Stomach smooth muscle (tissue), 2 donors: Measurements from ENCODE around the gene SRP14.
A peak's percentile ranks its signal among the peaks of the same experiment; 100 is the strongest.

Experiments
- H3K27ac ChIP-seq: one replicate; pipeline ENCODE4 v1.7.0; 2013; ENCODE audit warnings: mild to moderate bottlenecking, low read length, inconsistent platforms
- H3K27me3 ChIP-seq, 2 donors: one replicate each; pipeline ENCODE4 v1.7.0; 2013; ENCODE audit warnings: low read length in 2 of 2; ENCODE audit not compliant: insufficient read depth in 2 of 2, control insufficient read depth in 1 of 2
- H3K36me3 ChIP-seq, 2 donors: one replicate each; pipeline ENCODE4 v1.7.0; 2013; ENCODE audit warnings: low read length in 2 of 2; ENCODE audit not compliant: control insufficient read depth in 2 of 2, insufficient read depth in 2 of 2
- H3K4me1 ChIP-seq: one replicate; pipeline ENCODE4 v1.7.0; 2013; ENCODE audit warnings: low read length; ENCODE audit not compliant: control insufficient read depth, insufficient read depth
- H3K4me3 ChIP-seq, 2 donors: one replicate each; pipeline ENCODE4 v1.7.0; 2013; ENCODE audit warnings: low read length in 2 of 2
- H3K9ac ChIP-seq, 2 donors: one replicate each; pipeline ENCODE4 v1.7.0; 2013; ENCODE audit warnings: low read length in 2 of 2, mild to moderate bottlenecking in 1 of 2
- H3K9me3 ChIP-seq, 2 donors: one replicate each; pipeline ENCODE4 v1.7.0; 2013; ENCODE audit warnings: low read length in 2 of 2; ENCODE audit not compliant: control insufficient read depth in 2 of 2
- donor health status: healthy.
- donor health status: Pancreatic carcinoma.

SRP14 gene, protein sequence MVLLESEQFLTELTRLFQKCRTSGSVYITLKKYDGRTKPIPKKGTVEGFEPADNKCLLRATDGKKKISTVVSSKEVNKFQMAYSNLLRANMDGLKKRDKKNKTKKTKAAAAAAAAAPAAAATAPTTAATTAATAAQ

DNA sequence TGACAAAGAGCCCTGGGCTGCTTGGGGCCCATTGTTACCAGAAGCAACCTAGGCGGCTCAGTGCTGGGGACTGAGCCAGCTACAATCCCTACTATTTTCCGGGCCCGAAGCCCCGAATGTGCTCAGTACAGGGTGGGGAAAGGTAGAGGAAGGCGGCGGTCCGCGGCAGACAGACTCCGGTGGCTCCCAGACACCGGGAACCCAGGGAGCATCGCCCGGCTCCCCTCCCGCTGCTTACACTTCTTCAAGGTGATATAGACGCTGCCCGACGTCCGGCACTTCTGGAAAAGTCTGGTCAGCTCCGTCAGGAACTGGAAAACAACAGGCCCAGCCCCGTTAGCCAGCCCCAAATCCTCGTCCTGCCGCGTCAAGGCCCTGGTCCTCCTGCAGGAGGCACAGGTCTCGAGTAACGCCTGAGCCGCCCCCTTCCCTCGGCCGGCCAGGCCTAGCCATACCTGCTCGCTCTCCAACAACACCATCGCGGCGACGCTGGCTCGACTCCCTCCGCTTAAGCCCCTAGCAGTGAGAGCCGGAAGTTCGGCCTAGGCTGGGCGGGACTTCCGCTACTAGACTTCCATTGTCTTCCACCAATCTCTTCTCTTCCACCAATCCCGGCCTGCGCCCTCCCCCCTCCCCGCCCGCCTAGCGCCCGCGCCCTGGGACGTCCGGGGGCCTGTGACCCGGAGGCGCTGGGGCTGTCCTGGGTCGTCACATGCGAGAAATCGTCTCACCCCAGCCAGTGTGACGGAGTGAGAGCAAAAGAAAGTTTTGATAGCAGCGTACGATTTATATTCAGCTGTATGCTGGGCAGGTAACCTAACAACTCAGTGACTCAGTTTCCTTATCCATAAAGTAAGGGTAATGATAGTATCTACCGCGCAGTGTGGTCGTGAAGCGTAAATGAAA, at the start of gene SRP14:
Gene SRP14 (minus strand): TSS at position 544 of the 906 bp plus-strand sequence. CDS start 65 bp downstream, at position 479.
- H3K9me3 ChIP-seq: no peaks in the 10 kb centered on the region
- H3K4me3 ChIP-seq: peak within 1 kb of the TSS; percentile 98
- peaks cover 13 to 29% of the 10 kb centered on the region in 2 donors for H3K36me3 ChIP-seq
- peak within 1 kb of the TSS; percentile 94 for H3K27ac ChIP-seq
- peak within 1 kb of the TSS; percentile 98 to 99 for H3K9ac ChIP-seq
- H3K27me3 ChIP-seq: no peaks in the 10 kb centered on the region
- H3K4me1 ChIP-seq: peaks cover 10% of the 10 kb centered on the region

DNA sequence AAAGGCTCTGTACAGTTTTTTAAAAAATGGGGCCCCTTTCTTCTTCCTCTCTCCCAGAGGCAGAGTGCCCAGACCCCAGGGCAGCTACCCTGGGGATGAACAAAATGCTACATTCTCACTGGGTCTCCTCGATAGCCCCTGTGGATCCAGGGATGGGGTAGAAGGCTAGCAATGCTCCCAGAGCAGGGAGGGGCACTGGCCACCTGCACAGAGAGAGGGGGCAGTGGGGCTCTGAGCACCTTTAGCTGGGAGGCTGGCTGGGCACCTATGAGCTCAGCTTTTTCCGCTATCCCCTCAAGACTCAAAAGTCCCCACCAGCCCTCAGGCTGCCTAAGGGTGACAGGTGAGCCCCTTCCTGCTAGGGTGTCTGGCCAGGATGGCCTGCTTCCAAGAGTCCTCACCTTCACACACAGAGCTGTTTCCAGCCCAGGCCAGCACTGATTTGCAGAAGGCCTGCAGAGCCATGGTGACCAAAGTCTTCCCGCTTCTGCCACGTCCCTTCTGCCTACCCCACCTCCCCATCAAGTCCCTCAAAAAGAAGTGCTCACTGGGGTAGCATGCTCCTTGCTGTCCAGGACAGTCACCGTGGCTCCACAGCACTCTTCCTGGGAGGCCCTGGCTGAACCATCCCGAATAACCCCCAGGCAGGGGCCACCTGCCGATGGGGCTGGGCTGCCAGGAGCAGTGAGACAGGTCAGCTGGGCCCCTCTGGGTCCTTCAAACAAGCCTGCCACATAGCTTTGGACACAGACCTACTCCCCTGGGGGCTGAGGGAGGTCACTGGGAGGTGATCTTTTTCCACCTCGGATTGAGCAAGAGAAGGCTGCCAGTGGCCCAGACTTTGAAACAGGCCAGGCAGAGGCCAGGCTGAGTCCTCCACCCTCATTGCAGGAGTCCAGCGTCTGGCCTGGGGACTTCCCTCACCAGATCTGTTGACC, 49.3 kb upstream of the SRP14 start:
- Histone ChIP-seq H3K4me1 (peaks cover 41% of the 10 kb centered on the region), H3K27me3 (no peaks in the 10 kb centered on the region), H3K9ac (no peak overlapping the region), H3K27ac (no peak overlapping the region), H3K36me3 (peaks cover 3 to 5% of the 10 kb centered on the region in 2 donors), H3K4me3 (no peak overlapping the region), H3K9me3 (no peaks in the 10 kb centered on the region)

DNA sequence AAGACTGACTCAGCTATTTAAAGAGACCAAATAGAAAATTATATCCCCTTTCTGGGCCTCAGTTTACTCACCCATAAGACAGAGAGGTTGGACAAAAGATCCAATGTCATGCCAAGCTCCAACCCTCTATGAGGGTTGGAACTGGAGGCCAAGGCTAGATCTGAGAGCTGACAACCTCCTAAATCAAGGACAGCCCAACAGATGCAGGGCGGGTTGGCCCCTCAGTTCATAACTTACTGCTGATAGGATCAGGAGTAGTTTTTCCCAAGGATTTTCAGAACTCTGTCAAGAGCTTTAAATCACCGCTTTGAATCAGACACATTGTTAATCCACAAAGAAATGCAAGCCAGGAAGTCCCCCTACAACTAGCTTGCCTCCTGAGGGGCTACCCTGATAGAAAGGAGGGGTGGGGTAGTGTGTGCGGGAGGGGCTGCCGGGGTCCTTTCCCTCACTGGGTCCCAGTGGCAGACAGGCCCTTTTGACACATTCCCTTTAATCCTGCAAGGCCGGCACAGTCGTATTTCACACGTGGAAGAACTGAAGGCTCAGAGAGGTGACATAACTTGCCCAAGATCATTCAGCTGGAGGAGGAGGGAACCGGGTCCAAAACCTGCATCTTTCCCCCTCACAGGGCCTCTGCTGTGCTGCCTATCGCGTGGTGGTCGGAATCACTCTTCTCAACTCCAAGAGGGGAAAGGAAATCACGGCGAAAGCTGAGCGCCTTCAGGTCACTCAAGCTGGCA, 48.3 kb upstream of the SRP14 start:
- Histone ChIP-seq H3K9ac (no peak overlapping the region), H3K36me3 (peaks cover 3 to 5% of the 10 kb centered on the region in 2 donors), H3K27me3 (no peaks in the 10 kb centered on the region), H3K27ac (no peak overlapping the region), H3K4me1 (peaks cover 35% of the 10 kb centered on the region), H3K9me3 (no peaks in the 10 kb centered on the region), H3K4me3 (no peak overlapping the region)

DNA sequence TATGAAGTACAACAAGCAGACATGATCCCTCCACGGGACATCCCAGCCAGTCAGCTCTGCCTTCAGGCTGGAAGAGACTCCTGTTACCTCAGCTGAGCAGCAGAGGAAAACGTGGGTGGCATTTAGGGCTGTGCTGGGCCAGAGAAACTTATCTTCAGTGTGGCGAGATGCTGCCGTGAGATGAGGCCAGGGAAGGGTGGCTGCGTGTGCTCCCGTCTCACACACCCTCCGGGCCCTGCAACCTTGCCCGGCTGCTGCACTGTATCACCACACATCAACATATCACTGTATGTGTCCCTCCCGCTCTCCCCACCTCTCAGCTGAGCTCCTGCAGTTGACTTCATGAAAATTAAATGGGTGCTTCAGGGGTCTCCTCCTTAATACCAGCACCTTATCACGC, 46.3 kb upstream of the SRP14 start:
- H3K4me3 ChIP-seq: no peak overlapping the region

DNA sequence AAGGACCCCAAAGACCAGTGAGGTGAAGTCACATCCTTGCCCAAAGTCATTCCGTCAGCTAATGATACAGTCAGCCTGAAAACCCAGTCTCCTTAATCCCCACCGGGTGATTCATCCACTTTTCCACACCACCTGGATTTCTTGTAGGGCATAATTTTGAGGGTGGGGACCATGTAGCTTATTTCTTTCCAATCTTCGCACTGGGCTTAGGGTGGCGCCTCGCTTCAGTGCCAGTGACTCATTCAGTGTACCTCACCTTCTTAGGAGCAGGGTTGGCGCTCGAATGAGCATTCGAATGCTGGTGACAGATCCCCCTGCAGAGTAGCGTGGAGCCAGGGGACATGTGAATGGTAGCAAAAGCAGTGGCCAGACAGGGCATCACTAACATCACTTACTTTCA, 45.7 kb upstream of the SRP14 start:
- no peak overlapping the region for H3K27ac ChIP-seq
- H3K36me3 ChIP-seq: peaks cover 0 to under 1% of the 10 kb centered on the region in 2 donors
- no peak overlapping the region for H3K9ac ChIP-seq
- peaks cover 36% of the 10 kb centered on the region for H3K4me1 ChIP-seq
- no peaks in the 10 kb centered on the region for H3K27me3 ChIP-seq
- H3K4me3 ChIP-seq: no peak overlapping the region
- no peaks in the 10 kb centered on the region for H3K9me3 ChIP-seq

More for the DNA sequence above, 46.3 kb upstream of the SRP14 start:
- peaks cover 36% of the 10 kb centered on the region for H3K4me1 ChIP-seq
- H3K9me3 ChIP-seq: no peaks in the 10 kb centered on the region
- no peak overlapping the region for H3K27ac ChIP-seq
- no peak overlapping the region for H3K9ac ChIP-seq
- H3K27me3 ChIP-seq: no peaks in the 10 kb centered on the region
- H3K36me3 ChIP-seq: peaks cover 0 to 3% of the 10 kb centered on the region in 2 donors

DNA sequence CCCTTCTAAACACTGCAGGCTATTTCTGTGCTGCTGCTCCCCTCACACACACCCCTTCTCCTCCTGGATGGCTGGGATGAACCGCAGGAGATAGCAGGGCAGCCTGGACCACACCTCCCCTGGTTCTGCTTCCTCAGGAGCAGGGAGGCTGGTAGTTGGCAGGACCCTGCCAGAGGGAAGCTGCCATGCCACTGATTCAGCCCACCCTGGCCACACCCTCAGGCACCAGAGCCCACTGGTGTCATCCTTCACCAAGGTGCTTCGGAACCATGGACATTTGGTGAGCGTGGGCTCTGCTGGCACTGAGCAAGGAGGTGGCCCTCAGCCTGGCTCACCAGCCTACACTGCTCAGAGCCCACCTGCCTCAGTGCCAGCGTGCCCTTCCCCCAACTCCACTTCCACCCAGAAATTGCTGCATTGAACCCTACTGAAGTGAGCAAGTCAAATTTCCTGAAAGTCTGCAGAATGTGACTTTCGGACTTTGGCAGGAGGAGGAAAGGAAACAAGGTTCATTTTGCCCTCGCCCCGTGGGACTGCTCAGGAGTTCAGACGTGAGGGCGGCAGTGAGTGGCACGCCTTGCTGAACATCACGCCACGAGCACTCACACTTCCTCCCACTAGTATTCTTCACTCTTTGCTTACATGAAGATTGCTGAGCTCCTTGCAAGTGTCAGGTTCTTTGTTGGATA, 43.4 kb upstream of the SRP14 start:
- peak overlapping the region; percentile 55 to 75 for H3K4me3 ChIP-seq
- H3K36me3 ChIP-seq: no peaks in the 10 kb centered on the region
- peak overlapping the region; percentile 64 for H3K27ac ChIP-seq
- H3K27me3 ChIP-seq: no peaks in the 10 kb centered on the region
- H3K9me3 ChIP-seq: no peaks in the 10 kb centered on the region
- peaks cover 24% of the 10 kb centered on the region for H3K4me1 ChIP-seq
- H3K9ac ChIP-seq: peak overlapping the region; percentile 39 to 68

DNA sequence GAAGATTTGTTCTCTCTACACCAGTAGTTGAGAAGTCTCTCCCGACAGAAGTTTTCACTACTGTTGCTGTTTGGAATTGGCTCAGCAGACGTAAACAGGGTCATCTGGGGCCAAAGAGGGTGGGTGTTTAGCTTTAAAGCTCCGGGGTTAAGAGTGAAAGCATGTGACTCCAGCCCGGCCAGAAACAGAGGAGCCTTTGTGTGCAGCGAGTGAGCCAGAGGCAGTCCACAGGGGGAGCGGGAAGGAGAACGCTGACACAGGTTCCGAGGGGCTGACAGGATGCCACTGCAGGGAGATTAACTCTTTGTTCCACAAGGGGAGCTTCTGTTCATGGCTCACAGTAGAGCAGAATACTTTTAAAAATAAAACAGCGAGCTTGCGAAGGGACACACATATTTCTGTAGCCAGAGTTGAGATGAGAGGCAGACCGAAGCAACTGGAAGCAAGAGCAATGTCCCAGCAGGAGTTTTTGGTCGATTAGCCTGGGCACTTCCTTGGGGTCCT, 42.8 kb upstream of the SRP14 start:
- H3K4me1 ChIP-seq: peaks cover 21% of the 10 kb centered on the region
- H3K27me3 ChIP-seq: no peaks in the 10 kb centered on the region
- peak overlapping the region; percentile 39 to 68 for H3K9ac ChIP-seq
- peak overlapping the region; percentile 64 for H3K27ac ChIP-seq
- H3K36me3 ChIP-seq: no peaks in the 10 kb centered on the region
- no peaks in the 10 kb centered on the region for H3K9me3 ChIP-seq
- peak overlapping the region; percentile 55 to 75 for H3K4me3 ChIP-seq

DNA sequence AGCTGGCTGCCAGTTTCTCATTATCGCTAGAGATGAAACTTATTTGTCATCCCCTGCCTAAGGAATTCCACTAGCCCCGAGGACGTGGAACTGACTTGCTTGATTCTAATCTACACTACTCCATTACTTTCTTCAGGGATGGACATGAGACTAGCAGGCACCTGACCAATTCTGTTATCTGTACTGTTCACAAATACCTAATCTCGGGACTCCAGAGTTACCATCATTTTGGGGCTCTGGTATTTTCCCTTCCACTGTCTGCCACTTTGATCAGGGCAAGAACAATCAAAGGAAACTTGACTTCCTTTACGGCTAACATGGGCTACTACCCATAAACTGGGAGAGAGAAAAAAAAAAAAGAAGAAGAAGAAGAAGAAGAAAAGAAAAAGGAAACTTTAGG, 41.9 kb upstream of the SRP14 start:
- peak overlapping the region; percentile 5 to 9 for H3K4me3 ChIP-seq
- no peaks in the 10 kb centered on the region for H3K36me3 ChIP-seq
- no peak overlapping the region for H3K9ac ChIP-seq
- no peak overlapping the region for H3K27ac ChIP-seq
- peaks cover 17% of the 10 kb centered on the region for H3K4me1 ChIP-seq
- H3K9me3 ChIP-seq: no peaks in the 10 kb centered on the region
- no peaks in the 10 kb centered on the region for H3K27me3 ChIP-seq

DNA sequence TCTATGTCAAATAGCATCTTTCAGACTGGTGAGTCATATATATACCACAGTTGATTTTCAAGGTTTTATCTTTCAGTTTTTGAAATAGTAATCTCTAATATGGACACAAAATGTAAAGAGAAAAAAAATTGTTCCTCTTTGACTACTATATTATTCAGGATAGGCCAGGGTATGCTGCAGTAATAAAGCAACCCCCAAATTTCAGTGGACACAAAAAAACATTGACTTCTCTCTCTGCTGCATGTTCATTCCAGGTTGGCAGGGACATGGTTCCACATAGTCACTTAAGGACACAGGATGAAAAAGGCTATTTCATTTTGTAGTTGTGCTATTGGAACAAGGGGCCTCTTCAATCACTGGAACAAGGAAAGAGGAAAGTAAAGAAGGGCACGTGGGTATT, 41.1 kb upstream of the SRP14 start:
- no peak overlapping the region for H3K9ac ChIP-seq
- no peaks in the 10 kb centered on the region for H3K9me3 ChIP-seq
- H3K4me1 ChIP-seq: peaks cover 17% of the 10 kb centered on the region
- no peaks in the 10 kb centered on the region for H3K36me3 ChIP-seq
- H3K27me3 ChIP-seq: no peaks in the 10 kb centered on the region
- no peak overlapping the region for H3K27ac ChIP-seq
- H3K4me3 ChIP-seq: no peak overlapping the region
